HTERT RPE-1 (cell line): Measurements from ENCODE around the gene RAD51D.
"Not testable (repeated sequence)": the region's sequence is repeated elsewhere in the genome, so short reads cannot be mapped to it uniquely, and the experiment has no call there.

Experiments
- in situ Hi-C: fragments of 300-500 bp; cut with MboI; formaldehyde crosslinking; loops from 4 replicates; pipeline ENCODE4 v1.14.3; 2020; ENCODE audit warnings: low sequenced_read_pairs

RAD51D gene

DNA sequence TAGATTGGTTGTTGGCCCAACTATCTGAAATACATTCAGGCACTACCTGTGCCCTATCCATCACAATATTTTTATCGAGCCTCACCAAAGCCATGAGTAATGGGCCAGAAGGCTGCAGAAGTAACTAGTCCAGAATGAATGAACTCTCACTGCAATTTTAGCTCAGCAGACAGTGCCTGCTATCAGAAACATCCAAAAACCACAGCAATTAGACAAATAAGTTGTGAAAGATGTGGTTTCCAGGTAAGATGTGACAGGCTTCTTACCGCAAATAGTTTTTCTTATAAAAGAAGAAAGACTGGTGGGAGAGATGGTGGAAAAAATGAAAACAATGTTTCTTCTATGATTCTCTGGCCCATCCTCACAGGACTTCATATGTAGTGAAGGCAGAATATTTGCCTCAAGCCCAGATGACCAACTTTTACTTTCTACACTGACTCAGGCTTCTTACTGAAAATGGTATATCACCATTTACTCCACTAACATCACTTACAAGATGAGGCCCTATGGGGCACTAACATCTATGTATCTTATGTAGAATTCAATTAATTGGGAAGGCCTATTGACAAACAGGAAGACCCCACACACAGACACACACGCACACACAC is 46.4 kb downstream of the RAD51D start:
- in situ Hi-C loops: no loop called here

DNA sequence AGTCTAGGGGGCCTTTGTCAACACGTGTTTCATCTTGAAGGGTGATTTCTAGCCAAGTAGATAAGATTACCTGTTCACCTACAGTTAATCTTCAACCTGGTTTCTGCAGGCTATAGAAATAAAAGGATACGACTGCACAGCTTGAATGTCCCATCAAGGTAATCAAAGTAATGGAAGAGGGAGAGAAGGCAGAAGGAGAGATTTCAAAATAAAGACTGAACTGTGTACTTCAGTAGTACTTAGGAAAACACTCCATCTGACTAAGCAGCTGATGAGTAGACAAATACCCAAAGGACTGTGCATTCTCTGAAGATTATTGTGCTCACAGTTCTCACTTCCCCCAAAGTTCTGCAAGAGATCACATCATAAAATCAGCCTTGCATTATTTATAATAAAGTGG is 50.3 kb downstream of the RAD51D start:
- in situ Hi-C loops: no loop called here

DNA sequence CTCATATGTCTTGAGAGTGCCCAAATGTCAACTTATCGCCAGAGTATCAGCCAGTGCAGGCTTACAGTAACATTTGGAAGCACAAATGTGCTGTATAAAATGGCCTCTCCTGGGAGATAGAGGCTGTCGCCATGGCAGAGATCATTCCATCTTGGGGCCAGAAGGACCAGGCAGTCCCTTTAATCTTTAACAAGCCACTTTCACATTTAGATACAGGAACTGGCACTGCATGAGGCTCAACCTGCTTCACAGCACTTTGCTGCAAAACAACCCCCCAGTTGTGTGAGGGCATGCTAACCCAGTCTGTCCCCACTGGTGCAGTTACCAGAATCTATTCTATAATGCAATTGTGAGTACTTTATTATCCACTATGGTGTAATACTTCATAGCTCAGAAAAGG is 51.4 kb downstream of the RAD51D start:
- in situ Hi-C loops: no loop called here

DNA sequence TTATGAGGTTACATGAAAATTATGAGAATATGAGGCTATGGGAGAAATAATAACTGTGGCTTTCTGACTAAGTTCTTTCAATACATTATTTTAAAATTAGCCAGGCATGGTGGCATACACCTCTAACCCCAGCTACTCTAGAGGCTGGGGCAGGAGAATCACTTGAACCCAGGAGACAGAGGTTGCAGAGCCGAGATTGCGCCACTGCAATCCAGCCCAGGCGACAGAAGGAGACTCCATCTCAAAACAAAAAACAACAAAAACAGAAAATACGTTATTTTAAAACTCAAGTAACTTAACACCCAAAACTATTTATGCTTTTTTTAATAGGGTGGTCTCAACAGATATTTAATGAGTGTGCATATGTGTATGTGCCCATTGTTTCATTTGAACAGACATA is 53.8 kb downstream of the RAD51D start:
- in situ Hi-C loops: no loop called here

DNA sequence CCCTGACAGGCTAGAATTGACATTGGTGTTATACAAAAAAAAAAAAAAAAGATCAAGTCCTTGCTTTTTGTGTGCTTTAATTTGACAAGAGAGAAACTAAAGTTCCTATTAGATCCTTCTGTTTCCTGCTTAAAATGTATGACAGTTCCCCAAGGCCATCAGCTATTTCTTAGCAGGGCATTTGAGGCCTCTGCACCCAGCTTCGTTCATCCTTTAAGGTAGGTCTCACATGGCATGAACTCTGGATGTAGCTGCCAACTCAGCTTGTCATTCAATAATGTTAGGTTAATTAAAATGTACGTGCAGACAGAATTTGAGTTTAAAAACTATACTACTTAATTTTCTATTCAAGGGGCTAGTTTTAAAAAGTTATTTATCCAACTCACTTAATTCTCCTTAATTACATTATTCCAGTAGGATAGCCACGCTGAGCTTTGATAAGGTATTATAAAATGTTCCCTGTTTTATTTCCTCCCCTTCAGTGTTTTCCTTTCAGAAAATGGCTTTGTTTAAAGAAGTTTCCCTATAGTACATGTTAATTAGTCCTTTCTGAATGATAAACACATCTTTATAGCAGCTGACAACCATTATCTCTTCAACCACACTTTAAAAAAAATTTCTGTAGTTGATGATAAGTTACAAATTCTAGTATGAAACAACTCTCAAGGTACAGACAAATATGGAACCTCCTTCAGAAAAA is 55.0 kb downstream of the RAD51D start:
- in situ Hi-C loops: no loop called here

DNA sequence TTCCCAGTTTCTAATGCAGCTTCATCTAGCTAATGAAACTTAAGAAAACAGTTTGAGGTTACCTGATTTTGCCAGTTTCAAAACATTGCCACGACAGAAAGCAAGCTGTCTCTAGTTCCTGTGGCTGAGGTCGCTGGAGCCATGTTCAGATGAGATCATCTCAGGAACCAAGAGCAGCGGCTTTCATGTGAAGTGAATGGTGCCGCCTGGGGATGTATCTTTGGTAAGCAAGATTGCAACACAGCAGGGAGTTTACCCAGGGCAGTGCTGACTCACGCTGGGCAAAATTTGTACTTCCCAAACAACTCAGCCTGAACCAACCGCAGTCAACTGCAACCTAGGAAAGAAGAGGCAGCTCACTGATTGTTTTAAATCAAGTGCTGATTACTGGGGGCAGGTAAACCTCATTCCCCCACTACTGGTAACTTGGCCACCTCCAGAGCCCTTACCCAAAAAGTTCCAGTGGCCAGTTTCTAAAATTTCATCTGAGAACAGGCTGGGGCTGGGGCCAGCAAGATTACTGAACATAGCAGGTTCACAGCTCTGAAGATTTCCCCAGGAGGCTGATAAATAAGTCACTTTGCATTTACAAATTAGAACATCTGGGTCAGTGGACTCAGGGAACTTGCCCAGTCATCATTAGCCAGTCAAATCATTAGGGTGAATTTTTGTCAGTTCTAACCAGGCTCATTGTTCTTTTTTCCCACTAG is 56.0 kb downstream of the RAD51D start, which contains the start of gene RFFL:
TSS of gene RFFL (minus strand) at position 194 of the 710 bp plus-strand sequence. CDS start 37,154 bp downstream, outside the sequence.
- in situ Hi-C loops: no loop called here

DNA sequence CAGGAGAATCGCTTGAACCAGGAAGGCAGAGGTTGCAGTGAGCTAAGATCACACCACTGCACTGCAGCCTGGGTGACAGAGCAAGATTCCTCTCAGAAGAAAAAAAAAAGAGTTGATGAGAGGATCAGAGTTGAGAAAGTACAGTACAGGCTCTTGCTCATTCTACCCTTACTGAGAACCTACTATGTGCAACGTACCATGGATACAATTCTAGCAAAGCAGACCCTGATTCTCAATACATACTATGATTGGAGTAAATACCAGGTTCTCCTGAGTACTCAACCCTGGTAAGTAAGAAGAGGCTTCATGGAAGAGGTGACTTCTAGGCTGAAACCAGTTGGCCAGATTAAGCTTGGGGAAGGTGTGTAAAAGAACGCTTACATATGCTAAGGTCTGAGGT is 57.4 kb downstream of the RAD51D start:
- in situ Hi-C loops: no loop called here

DNA sequence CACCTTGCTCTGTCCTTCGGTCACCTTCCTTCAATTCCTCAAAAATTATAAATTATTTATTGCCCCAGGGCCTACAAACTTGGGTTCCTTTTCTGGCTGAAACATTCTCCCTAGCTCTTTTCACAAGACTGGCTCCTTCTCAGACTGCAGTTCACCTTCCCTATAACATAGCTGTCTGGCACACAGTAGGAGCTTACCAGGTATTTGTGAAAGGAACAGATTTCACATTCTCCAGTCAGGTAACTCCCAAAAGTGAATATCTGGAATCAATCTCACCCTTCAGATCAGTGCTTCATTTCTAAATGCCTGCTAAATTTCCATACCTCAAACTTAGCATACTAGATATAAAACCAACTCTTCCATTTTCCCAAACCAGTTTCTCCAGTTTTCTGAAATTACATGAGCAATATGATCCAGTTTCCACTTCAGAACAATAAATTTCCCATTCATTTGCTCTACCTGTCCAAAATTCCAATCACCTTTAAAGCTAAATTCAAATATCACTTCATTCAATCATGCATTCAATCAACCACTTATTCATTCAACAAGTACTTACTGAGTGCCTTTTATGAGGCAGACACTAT is 62.2 kb downstream of the RAD51D start:
- in situ Hi-C loops: no loop called here

DNA sequence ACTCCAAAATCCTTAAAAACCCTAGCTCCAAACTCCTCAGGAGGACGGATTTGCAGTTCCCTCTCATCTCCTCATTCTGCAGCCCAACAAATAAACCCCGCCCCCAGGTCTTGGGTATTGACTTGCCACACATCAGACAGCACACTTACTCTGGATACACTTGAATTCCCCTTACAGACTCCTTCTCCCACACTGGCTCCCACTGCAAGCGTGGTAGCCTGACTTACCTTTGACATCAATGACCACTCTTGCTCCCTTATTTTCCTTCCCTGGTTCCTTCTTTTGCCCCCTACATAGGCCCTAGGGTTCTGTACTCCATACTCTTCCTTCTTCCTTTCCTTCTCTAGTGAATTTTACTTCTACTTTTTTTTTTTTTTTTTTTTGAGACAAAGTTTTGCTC is 63.6 kb downstream of the RAD51D start:
- in situ Hi-C loops: no loop called here

DNA sequence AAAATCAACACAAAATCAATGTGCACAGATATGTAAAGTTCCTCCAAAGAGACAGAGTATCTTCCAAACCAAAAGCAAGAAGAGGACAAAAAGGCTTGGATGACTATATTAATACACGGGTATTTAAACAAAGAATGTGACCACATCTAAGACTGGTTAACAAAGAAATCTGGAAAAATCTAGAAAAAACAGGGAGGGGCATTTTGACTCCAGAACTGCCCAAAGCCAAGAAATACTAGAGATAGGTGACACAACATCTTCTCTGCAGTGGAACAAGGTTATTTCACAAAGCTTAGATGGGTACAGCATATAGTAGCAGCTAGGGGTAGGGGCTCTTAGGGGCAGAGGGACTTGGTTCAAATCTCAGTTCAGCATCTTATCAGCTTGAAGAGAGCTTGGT is 66.5 kb downstream of the RAD51D start:
- in situ Hi-C loops: no loop called here

DNA sequence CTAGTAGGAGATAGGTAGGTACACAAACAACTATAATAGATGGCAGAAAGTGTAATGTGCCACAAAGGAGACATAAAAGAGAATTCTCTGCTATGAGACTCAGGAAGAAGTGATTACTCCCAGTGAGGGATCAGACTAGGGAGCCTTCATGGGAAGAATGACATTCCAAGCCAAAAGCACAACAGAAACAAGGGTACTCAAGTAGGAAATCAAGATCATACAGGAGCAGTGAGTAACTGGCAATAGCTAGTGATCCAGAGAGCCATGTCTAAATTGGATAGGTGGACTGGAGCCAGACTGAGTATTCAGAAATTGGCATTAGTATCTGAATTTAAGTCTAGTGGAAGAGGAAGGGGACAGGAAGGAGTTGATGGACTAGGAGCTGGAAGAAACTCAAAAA is 66.9 kb downstream of the RAD51D start:
- in situ Hi-C loops: no loop called here

DNA sequence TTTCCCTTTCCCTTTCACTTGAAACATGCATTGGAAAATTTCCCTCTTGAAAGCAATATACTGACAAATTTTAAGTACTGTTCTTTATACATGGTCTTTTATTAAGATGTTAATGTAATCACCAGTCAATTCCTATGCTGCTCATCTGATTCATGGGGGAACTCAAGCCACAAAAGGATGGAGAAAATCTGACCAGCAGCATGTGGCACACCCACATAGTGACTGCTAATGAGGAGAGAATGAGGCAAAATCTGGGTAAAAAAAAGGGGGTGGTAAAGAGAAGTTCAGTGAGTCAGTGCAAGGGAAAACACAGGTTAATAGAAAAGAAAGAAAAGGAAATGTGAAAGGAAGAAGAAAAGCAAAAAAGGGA is 67.4 kb downstream of the RAD51D start:
- in situ Hi-C loops: no loop called here

DNA sequence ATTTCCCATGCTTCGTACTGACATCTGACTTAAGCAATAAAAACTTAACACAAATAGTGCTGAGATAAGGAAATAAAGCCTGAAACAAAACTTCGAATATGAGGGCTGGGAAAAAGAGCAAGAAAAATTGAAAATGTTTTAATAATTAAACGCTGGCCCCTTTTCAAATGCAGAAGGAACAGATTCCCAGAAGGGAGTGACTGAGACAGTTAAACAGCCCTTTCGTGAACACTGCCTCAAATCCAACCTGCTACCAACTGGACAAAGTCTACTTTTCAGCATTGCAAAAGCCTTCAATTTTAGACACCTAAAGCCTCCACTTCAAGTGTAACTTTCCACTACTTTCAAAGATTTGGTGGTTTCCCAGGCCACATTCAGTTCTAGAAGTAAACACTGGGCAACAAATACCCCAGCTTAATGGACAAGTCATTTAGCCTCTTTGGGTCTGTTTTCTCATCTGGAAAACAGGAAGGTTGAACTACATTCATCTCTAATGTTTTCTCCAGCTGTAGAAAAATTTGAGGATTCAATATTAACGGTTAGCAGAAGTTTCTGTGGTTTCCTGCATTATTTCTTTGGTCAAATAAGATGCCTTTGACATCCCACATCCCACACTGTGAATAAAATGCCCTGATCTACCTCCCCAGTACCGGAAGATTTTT is 68.0 kb downstream of the RAD51D start:
- in situ Hi-C loops: no loop called here

DNA sequence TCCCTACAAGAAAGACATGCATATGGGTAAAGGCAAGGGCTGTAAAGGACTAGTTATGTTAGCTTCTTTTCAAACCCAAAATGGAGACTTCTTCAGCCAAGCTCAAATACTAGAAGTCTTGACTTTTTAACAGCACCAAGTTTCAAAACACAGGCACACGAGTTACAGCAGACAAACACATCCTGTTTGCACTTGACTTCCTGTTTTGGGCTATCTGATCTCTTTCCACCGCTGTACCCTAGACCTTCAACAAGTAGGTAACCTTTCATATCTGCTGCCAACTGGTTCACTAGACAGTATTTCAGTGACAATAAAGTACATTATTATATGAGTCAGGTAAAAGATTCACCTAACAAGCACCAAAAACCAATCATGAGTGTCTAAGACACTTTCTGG is 68.5 kb downstream of the RAD51D start:
- in situ Hi-C loops: no loop called here

DNA sequence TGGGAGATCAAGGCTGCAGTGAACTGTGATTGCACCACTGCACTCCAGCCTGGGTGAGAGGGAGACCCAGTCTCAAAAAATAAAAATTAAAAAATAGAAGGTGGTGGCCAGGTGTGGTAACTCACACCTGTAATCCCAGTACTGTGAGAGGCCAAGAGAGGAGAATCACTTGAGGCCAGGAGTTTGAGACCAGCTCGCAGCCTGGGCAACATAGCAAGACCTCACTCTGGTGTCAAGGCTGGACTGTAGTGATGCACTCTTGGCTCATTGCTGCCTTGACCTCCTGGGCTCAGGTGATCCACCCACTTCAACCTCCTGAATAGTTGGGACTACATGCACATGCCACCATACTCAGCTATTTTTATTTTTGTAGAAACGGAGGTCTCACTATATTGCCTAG is 69.5 kb downstream of the RAD51D start:
- in situ Hi-C loops: no loop called here

DNA sequence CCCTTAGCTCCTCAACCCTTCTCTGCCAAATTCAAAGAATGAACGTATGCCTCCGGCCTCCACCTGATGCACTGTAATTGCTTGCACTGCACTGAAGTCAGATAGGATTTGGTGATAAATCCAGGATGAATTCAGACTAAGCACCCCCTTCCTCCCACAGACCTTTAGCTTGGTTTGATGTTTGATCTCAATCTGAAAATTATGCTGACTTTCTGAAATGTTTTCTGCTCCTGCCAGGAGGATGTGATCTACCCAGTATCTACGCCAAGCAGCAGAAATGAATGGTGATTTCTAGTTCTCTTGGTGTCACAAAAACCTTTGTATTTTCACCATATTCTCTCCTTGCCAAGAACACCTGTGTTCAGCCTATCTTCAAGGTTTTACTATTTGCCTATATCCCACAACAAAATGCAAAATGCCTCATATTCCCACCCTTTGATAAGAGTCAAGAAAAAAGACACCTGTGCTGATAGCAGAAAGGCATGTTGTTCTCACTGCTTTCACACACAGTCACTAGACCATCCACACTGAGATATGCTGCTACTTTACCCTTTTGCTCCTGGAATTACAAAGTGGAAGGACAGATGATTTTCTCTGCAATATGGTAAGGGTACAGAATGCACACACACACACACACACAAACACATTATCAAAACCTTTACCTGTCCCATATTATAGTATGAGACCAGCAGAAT is 70.8 kb downstream of the RAD51D start:
- in situ Hi-C loops: no loop called here

DNA sequence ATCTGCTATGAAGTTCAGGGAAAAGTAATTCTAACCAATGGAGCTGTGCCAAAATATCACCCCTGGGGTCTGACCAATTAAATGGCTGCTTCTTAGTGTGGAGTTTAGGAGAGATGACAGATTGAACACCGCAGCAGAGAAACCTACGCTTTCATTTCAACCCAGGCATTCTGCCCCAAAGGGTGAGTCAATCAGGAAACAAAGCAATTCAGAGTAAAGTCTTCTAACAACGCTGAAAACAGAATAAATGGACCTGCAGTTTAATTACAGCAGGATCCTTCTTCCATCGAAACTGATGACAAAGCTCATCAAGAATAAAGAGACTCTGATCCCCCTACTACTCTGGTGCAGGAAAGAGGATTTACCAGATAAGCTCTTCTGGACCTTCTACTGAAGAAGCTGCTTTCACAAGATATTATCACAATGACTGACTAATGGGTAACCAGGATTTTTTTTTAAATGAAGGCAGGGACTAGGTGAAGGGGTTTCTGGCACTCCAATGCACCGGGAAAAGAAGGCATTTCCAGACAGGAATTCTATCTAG is 72.8 kb downstream of the RAD51D start:
- in situ Hi-C loops: no loop called here

DNA sequence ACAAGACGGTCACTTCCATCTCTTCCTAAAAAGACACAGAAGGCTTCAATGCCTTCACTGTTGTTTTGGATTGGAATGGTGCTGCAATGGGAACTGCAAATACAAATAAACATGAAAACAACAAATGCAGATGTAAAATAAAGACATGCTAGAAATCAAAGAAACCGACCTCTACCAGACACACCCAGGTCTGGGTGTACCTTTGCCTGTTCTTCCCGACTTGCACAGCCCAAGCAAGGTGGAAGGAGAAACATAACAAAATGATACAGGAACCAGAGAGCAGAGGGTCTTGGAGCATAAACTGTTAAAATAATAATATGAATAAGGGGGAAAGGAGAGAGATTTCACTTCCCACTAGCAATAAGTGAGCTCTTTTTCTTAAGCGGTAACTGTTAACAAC is 73.4 kb downstream of the RAD51D start:
- in situ Hi-C loops: no loop called here

DNA sequence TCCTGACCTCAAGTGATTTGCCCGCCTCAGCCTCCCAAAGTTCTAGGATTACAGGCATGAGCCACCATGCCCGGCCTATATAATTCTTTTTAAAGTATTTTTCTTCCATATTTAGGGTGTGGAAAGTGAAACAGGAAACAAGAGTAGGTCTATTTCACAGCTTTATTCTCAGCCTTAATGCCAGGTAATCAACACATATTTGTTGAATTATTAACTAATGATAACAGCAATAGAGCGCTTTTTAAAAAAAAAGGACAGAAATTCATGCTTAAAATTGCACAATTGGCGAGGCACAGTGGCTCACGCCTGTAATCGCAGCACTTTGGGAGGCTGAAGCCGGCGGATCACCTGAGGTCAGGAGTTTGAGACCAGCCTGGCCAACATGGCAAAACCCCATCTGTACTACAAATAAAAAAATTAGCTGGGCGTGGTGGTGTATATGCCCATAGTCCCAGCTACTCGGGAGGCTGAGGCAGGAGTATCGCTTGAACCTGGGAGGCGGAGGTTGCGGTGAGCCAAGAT is 74.1 kb downstream of the RAD51D start:
- in situ Hi-C loops: not testable (repeated sequence)

DNA sequence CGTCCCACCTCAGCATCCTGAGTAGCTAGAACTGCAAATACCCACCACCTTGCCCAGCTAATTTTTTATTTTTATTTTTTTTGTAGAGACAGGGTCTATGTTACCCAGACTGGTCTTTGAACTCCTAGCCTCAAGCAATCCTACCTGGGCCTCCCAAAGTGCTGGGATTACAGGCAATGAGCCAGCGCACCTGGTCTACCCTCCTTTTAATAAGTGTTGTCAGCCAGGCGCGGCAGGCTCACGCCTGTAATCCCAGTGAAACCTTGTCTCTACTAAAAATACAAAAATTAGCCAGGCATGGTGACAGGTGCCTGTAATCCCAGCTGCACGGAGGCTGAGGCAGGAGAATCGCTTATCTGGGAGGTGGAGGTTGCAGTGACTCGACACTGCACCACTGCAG is 75.5 kb downstream of the RAD51D start:
- in situ Hi-C loops: no loop called here
